ENCODE results near the gene TMEM236. TPM values are rescaled to one million over a fixed set of nuclear protein-coding genes. Genes with fewer than 3 reads are reported as not detected.

TMEM236 gene
- total RNA-seq, 1 experiment from 2014 or later: 0.24 TPM

GRCh38 chr10:17731331-17732020 is 20.5 kb upstream of the TMEM236 start:
- H3K9me2 ChIP-seq (ENCODE audit: insufficient read depth): no peaks in the 10 kb centered on the region
- H3K4me1 ChIP-seq (replicated peaks; ENCODE audit: insufficient read depth): no peaks in the 10 kb centered on the region
- H2AFZ ChIP-seq: no peak overlapping the region
- H3K4me2 ChIP-seq: no peak overlapping the region
- intact Hi-C loops (cut with micrococcal nuclease; ENCODE audit: unreplicated experiment): no loop called here
- ChIA-PET POLR2A (ENCODE audit: unreplicated experiment) (interaction anchor here (0.5 kb wide), 1 partner anchor 314 kb away, joined by 4 read pairs; no protein-coding TSS in a partner anchor), CTCF (no interaction called here)
- no peaks in the 10 kb centered on the region for H3K79me2 ChIP-seq (ENCODE audit: low read depth)
- H3K9me3 ChIP-seq (ENCODE audit: insufficient read depth, low read depth): no peaks in the 10 kb centered on the region
- H3K4me3 ChIP-seq: no peak overlapping the region
- no peaks in the 10 kb centered on the region for H3K36me3 ChIP-seq (ENCODE audit: low read depth)
- TF ChIP-seq EZH2 (IDR thresholded peaks at IDR 0.05; ENCODE audit: low read depth) (no peak), CTCF (conservative IDR thresholded peaks at IDR 0.05) (no peak)
- H3F3A ChIP-seq (ENCODE audit: insufficient read depth, low read depth): no peaks in the 10 kb centered on the region
- BruUV-seq (replicated peaks): no TSS peak
- H3K27me3 ChIP-seq (ENCODE audit: insufficient read depth, low read depth): no peaks in the 10 kb centered on the region
- H4K20me1 ChIP-seq (ENCODE audit: insufficient read depth): no peaks in the 10 kb centered on the region
- no peak for DNase-seq
- H3K27ac ChIP-seq: no peak overlapping the region

GRCh38 chr10:17733620-17734019 is 18.4 kb upstream of the TMEM236 start:
- Histone ChIP-seq H3K27me3 (ENCODE audit: insufficient read depth, low read depth) (no peaks in the 10 kb centered on the region), H3K36me3 (ENCODE audit: low read depth) (no peaks in the 10 kb centered on the region), H3K4me1 (replicated peaks; ENCODE audit: insufficient read depth) (no peaks in the 10 kb centered on the region), H4K20me1 (ENCODE audit: insufficient read depth) (no peaks in the 10 kb centered on the region), H3F3A (ENCODE audit: insufficient read depth, low read depth) (no peaks in the 10 kb centered on the region), H3K4me3 (no peak overlapping the region), H3K4me2 (no peak overlapping the region), H3K9me2 (ENCODE audit: insufficient read depth) (no peaks in the 10 kb centered on the region), H3K9me3 (ENCODE audit: insufficient read depth, low read depth) (no peaks in the 10 kb centered on the region), H2AFZ (no peak overlapping the region), H3K79me2 (ENCODE audit: low read depth) (no peaks in the 10 kb centered on the region), H3K27ac (no peak overlapping the region)
- ChIA-PET POLR2A (ENCODE audit: unreplicated experiment) (no interaction called here), CTCF (no interaction called here)
- TF ChIP-seq CTCF (conservative IDR thresholded peaks at IDR 0.05) (no peak), EZH2 (IDR thresholded peaks at IDR 0.05; ENCODE audit: low read depth) (no peak)
- DNase-seq: no peak
- no TSS peak for BruUV-seq (replicated peaks)
- intact Hi-C loops (cut with micrococcal nuclease; ENCODE audit: unreplicated experiment): no loop called here

GRCh38 chr10:17734432-17735080 is 17.4 kb upstream of the TMEM236 start:
- no peak overlapping the region for H3K4me3 ChIP-seq
- H3K79me2 ChIP-seq (ENCODE audit: low read depth): no peaks in the 10 kb centered on the region
- H3K36me3 ChIP-seq (ENCODE audit: low read depth): no peaks in the 10 kb centered on the region
- H3F3A ChIP-seq (ENCODE audit: insufficient read depth, low read depth): no peaks in the 10 kb centered on the region
- H3K4me2 ChIP-seq: no peak overlapping the region
- no peaks in the 10 kb centered on the region for H4K20me1 ChIP-seq (ENCODE audit: insufficient read depth)
- no peak overlapping the region for H2AFZ ChIP-seq
- H3K27ac ChIP-seq: no peak overlapping the region
- no peaks in the 10 kb centered on the region for H3K4me1 ChIP-seq (replicated peaks; ENCODE audit: insufficient read depth)
- no peak for DNase-seq
- no peaks in the 10 kb centered on the region for H3K9me3 ChIP-seq (ENCODE audit: insufficient read depth, low read depth)
- TF ChIP-seq EZH2 (IDR thresholded peaks at IDR 0.05; ENCODE audit: low read depth): no peak
- TF ChIP-seq CTCF (conservative IDR thresholded peaks at IDR 0.05): no peak
- no TSS peak for BruUV-seq (replicated peaks)
- POLR2A ChIA-PET (ENCODE audit: unreplicated experiment): no interaction called here
- H3K27me3 ChIP-seq (ENCODE audit: insufficient read depth, low read depth): no peaks in the 10 kb centered on the region
- CTCF ChIA-PET: no interaction called here
- intact Hi-C loops (cut with micrococcal nuclease; ENCODE audit: unreplicated experiment): loop anchor here (5.0 kb wide), 2 partner anchors 117 to 368 kb away; partner anchors contain the start of gene HACD1
- H3K9me2 ChIP-seq (ENCODE audit: insufficient read depth): no peaks in the 10 kb centered on the region

Data from PC-9 (cell line).